HepG2 (cell line): ENCODE results near the gene TSPAN31. TPM values are rescaled to one million over a fixed set of nuclear protein-coding genes. Genes with fewer than 3 reads are reported as not detected.

Experiments
- BCL6 ChIP-seq: IDR thresholded peaks from 2 replicates; pipeline ENCODE4 v1.6.1; 2016; ENCODE audit warnings: missing genetic modification reagents, missing compliant biosample characterization
- BRD4 ChIP-seq: sonication (generic); formaldehyde crosslinking; IDR thresholded peaks from 2 replicates; pipeline ENCODE4 v1.4.0; 2020; ENCODE audit warnings: missing genetic modification reagents
- HNRNPL ChIP-seq: fragments of 200-400 bp; formaldehyde crosslinking; IDR thresholded peaks from 2 replicates; pipeline ENCODE4 v1.6.1; 2017; ENCODE audit warnings: mild to moderate bottlenecking, low read depth, low read length
- KAT2B ChIP-seq: fragments of 150-350 bp; IDR thresholded peaks from 2 replicates; pipeline ENCODE4 v1.6.1; 2014; ENCODE audit warnings: low read depth, low read length, borderline replicate concordance
- POLR2AphosphoS2 ChIP-seq: IDR thresholded peaks from 2 replicates; pipeline ENCODE4 v1.6.1; 2011; ENCODE audit warnings: low read depth, low read length, improper control_type of control experiment
- SAP130 ChIP-seq: IDR thresholded peaks from 2 replicates; pipeline ENCODE4 v1.6.1; 2016; ENCODE audit warnings: low read depth
- TCF7 ChIP-seq: sonication (generic); IDR thresholded peaks from 2 replicates; pipeline ENCODE4 v1.6.1; 2016; ENCODE audit warnings: antibody characterized with exemption, low read depth
- ZNF224 ChIP-seq: sonication (generic); formaldehyde crosslinking; IDR thresholded peaks from 2 replicates; pipeline ENCODE4 v1.5.0; 2020; ENCODE audit warnings: mild to moderate bottlenecking, missing genetic modification reagents
- ZNF343 ChIP-seq: sonication (generic); formaldehyde crosslinking; IDR thresholded peaks from 2 replicates; pipeline ENCODE4 v1.4.0; 2020; ENCODE audit warnings: mild to moderate bottlenecking, missing genetic modification reagents
- ZNF550 ChIP-seq: sonication (generic); formaldehyde crosslinking; IDR thresholded peaks from 2 replicates; pipeline ENCODE4 v1.4.0; 2020; ENCODE audit warnings: mild to moderate bottlenecking, missing genetic modification reagents, borderline replicate concordance
- ZNF557 ChIP-seq: sonication (generic); formaldehyde crosslinking; IDR thresholded peaks from 2 replicates; pipeline ENCODE4 v1.4.0; 2020; ENCODE audit warnings: missing genetic modification reagents
- ZNF891 ChIP-seq: sonication (generic); formaldehyde crosslinking; IDR thresholded peaks from 2 replicates; pipeline ENCODE4 v1.5.0; 2020; ENCODE audit warnings: mild to moderate bottlenecking, missing genetic modification reagents
- polyA plus RNA-seq, 8 experiments: library from polyadenylated mRNA; depleted of rRNA in 3 of 8; stranded (reverse) in 7 of 8; unstranded in 1 of 8; fragments of >200 nt; fragmentation: Illumina TruSeq in 4 of 8; extraction: Trizol in 4 of 8; gene quantifications; 2 replicates each; pipeline versions ENCODE4 v1.2.1 to v1.2.3, GENCODE V29; 2011 to 2016; ENCODE audit warnings: low read depth in 4 of 8, missing spikeins in 1 of 8, mixed read lengths in 1 of 8; ENCODE audit not compliant: insufficient read depth in 1 of 8
- total RNA-seq, 5 experiments: library from RNA; depleted of rRNA; stranded (reverse); fragments of >200 nt; fragmentation: Illumina TruSeq; extraction: Trizol; gene quantifications; 2 replicates each; pipeline ENCODE4 v1.2.3, GENCODE V29; 2016; ENCODE audit warnings: low read depth in 1 of 5
- TF ChIP-seq, protein P1 (sequence below): IDR thresholded peaks from 2 replicates; pipeline ENCODE4 v1.6.1; 2016; ENCODE audit warnings: low read depth, missing genetic modification reagents, missing compliant biosample characterization
- TF ChIP-seq, protein P2 (sequence below): sonication (generic); formaldehyde crosslinking; IDR thresholded peaks from 2 replicates; pipeline ENCODE4 v1.5.1; 2020; ENCODE audit warnings: missing genetic modification reagents, mild to moderate bottlenecking, borderline replicate concordance
- TF ChIP-seq, protein P3 (sequence below), 2 experiments: IDR thresholded peaks; 2 replicates each; pipeline ENCODE4 v1.6.1; 2011 to 2012; ENCODE audit warnings: low read length in 2 of 2, borderline replicate concordance in 1 of 2, low read depth in 1 of 2, mild to moderate bottlenecking in 1 of 2, moderate library complexity in 1 of 2
- TF ChIP-seq, protein P4 (sequence below): IDR thresholded peaks from 2 replicates; pipeline ENCODE4 v1.6.1; 2012; ENCODE audit warnings: inconsistent platforms
- TF ChIP-seq, protein P5 (sequence below): sonication (generic); formaldehyde crosslinking; IDR thresholded peaks from 2 replicates; pipeline ENCODE4 v1.5.1; 2020; ENCODE audit warnings: mild to moderate bottlenecking, missing genetic modification reagents, borderline replicate concordance

The TSPAN31 gene
- total and polyA plus RNA-seq, 2 of the 13 experiments (the other 11 are each of a cell fraction or from before 2014, with no cell fraction given) = 10.4 to 24.6 TPM

DNA sequence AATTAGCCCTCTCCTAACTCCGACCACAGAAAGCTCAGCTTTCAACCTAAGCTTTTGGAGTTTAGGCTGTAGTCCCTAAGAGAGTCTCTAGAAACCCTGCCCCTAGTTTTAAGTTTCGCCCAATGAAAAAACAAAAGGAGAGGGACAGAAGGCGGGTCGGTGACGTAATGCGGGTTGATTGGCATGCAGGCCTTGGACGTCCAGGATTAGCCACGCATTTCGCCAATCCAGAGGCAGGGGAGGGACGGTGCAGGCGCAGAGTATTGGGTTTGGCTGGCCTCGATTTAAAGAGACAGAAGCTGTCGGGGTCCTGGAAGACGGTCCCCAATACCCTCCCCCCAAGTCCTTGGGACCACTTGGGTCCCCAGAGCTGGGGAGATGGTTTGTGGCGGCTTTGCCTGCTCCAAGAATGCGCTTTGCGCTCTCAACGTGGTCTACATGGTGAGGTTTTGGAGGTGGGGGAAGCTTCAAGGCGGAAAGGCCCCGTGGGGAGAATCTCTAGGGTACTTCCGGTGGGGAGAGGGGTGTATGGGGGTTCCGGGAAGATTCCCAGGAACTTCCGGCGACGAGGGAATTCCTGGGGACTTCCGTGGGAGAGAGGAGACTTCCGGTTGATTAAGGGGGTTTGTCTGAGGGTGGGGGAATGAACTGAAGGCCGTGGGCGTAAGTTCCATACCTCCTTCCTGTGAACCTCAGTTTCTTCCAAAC is at the start of gene TSPAN31 (continued):
- TF ChIP-seq, protein P1, sequence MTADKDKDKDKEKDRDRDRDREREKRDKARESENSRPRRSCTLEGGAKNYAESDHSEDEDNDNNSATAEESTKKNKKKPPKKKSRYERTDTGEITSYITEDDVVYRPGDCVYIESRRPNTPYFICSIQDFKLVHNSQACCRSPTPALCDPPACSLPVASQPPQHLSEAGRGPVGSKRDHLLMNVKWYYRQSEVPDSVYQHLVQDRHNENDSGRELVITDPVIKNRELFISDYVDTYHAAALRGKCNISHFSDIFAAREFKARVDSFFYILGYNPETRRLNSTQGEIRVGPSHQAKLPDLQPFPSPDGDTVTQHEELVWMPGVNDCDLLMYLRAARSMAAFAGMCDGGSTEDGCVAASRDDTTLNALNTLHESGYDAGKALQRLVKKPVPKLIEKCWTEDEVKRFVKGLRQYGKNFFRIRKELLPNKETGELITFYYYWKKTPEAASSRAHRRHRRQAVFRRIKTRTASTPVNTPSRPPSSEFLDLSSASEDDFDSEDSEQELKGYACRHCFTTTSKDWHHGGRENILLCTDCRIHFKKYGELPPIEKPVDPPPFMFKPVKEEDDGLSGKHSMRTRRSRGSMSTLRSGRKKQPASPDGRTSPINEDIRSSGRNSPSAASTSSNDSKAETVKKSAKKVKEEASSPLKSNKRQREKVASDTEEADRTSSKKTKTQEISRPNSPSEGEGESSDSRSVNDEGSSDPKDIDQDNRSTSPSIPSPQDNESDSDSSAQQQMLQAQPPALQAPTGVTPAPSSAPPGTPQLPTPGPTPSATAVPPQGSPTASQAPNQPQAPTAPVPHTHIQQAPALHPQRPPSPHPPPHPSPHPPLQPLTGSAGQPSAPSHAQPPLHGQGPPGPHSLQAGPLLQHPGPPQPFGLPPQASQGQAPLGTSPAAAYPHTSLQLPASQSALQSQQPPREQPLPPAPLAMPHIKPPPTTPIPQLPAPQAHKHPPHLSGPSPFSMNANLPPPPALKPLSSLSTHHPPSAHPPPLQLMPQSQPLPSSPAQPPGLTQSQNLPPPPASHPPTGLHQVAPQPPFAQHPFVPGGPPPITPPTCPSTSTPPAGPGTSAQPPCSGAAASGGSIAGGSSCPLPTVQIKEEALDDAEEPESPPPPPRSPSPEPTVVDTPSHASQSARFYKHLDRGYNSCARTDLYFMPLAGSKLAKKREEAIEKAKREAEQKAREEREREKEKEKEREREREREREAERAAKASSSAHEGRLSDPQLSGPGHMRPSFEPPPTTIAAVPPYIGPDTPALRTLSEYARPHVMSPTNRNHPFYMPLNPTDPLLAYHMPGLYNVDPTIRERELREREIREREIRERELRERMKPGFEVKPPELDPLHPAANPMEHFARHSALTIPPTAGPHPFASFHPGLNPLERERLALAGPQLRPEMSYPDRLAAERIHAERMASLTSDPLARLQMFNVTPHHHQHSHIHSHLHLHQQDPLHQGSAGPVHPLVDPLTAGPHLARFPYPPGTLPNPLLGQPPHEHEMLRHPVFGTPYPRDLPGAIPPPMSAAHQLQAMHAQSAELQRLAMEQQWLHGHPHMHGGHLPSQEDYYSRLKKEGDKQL (CRISPR knock-in tag) = no peak
- TF ChIP-seq ZNF224 (CRISPR knock-in tag) (0 out of 2 replicates have a peak, but pooled peaks have one; percentile 69), SAP130 (CRISPR knock-in tag) (peak; percentile 37), TCF7 (no peak), ZNF550 (no peak), ZNF343 (CRISPR knock-in tag) (no peak), KAT2B (no peak), POLR2AphosphoS2 (no peak; the same call in 1 of the 2 replicates), ZNF557 (CRISPR knock-in tag) (no peak), ZNF891 (CRISPR knock-in tag) (no peak), HNRNPL (no peak), BCL6 (CRISPR knock-in tag) (no peak), BRD4 (CRISPR knock-in tag) (no peak)
- TF ChIP-seq, protein P2, sequence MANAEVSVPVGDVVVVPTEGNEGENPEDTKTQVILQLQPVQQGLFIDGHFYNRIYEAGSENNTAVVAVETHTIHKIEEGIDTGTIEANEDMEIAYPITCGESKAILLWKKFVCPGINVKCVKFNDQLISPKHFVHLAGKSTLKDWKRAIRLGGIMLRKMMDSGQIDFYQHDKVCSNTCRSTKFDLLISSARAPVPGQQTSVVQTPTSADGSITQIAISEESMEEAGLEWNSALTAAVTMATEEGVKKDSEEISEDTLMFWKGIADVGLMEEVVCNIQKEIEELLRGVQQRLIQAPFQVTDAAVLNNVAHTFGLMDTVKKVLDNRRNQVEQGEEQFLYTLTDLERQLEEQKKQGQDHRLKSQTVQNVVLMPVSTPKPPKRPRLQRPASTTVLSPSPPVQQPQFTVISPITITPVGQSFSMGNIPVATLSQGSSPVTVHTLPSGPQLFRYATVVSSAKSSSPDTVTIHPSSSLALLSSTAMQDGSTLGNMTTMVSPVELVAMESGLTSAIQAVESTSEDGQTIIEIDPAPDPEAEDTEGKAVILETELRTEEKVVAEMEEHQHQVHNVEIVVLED = no peak; the same call in 1 of the 2 replicates
- TF ChIP-seq, protein P3, sequence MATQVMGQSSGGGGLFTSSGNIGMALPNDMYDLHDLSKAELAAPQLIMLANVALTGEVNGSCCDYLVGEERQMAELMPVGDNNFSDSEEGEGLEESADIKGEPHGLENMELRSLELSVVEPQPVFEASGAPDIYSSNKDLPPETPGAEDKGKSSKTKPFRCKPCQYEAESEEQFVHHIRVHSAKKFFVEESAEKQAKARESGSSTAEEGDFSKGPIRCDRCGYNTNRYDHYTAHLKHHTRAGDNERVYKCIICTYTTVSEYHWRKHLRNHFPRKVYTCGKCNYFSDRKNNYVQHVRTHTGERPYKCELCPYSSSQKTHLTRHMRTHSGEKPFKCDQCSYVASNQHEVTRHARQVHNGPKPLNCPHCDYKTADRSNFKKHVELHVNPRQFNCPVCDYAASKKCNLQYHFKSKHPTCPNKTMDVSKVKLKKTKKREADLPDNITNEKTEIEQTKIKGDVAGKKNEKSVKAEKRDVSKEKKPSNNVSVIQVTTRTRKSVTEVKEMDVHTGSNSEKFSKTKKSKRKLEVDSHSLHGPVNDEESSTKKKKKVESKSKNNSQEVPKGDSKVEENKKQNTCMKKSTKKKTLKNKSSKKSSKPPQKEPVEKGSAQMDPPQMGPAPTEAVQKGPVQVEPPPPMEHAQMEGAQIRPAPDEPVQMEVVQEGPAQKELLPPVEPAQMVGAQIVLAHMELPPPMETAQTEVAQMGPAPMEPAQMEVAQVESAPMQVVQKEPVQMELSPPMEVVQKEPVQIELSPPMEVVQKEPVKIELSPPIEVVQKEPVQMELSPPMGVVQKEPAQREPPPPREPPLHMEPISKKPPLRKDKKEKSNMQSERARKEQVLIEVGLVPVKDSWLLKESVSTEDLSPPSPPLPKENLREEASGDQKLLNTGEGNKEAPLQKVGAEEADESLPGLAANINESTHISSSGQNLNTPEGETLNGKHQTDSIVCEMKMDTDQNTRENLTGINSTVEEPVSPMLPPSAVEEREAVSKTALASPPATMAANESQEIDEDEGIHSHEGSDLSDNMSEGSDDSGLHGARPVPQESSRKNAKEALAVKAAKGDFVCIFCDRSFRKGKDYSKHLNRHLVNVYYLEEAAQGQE (IDR thresholded peaks at IDR 0.05; ENCODE audit: borderline replicate concordance in 1 of 2, low read depth in 1 of 2, low read length in 2 of 2) = peak in 1 of 2 experiments; percentile 44; a peak in 1 of 4 replicates
- TF ChIP-seq, protein P4, sequence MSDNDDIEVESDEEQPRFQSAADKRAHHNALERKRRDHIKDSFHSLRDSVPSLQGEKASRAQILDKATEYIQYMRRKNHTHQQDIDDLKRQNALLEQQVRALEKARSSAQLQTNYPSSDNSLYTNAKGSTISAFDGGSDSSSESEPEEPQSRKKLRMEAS = peak; percentile 73
- TF ChIP-seq, protein P5, sequence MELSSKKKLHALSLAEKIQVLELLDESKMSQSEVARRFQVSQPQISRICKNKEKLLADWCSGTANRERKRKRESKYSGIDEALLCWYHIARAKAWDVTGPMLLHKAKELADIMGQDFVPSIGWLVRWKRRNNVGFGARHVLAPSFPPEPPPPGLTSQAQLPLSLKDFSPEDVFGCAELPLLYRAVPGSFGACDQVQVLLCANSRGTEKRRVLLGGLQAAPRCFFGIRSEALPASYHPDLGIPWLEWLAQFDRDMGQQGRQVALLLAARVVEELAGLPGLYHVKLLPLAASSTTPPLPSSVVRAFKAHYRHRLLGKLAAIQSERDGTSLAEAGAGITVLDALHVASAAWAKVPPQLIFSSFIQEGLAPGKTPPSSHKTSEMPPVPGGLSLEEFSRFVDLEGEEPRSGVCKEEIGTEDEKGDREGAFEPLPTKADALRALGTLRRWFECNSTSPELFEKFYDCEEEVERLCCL (CRISPR knock-in tag) = no peak
